Measurements from ENCODE around the gene PIK3R5.
"Not testable (repeated sequence)": the region's sequence is repeated elsewhere in the genome, so short reads cannot be mapped to it uniquely, and the experiment has no call there.

The PIK3R5 gene, protein sequence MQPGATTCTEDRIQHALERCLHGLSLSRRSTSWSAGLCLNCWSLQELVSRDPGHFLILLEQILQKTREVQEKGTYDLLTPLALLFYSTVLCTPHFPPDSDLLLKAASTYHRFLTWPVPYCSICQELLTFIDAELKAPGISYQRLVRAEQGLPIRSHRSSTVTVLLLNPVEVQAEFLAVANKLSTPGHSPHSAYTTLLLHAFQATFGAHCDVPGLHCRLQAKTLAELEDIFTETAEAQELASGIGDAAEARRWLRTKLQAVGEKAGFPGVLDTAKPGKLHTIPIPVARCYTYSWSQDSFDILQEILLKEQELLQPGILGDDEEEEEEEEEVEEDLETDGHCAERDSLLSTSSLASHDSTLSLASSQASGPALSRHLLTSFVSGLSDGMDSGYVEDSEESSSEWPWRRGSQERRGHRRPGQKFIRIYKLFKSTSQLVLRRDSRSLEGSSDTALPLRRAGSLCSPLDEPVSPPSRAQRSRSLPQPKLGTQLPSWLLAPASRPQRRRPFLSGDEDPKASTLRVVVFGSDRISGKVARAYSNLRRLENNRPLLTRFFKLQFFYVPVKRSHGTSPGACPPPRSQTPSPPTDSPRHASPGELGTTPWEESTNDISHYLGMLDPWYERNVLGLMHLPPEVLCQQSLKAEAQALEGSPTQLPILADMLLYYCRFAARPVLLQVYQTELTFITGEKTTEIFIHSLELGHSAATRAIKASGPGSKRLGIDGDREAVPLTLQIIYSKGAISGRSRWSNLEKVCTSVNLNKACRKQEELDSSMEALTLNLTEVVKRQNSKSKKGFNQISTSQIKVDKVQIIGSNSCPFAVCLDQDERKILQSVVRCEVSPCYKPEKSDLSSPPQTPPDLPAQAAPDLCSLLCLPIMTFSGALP

DNA sequence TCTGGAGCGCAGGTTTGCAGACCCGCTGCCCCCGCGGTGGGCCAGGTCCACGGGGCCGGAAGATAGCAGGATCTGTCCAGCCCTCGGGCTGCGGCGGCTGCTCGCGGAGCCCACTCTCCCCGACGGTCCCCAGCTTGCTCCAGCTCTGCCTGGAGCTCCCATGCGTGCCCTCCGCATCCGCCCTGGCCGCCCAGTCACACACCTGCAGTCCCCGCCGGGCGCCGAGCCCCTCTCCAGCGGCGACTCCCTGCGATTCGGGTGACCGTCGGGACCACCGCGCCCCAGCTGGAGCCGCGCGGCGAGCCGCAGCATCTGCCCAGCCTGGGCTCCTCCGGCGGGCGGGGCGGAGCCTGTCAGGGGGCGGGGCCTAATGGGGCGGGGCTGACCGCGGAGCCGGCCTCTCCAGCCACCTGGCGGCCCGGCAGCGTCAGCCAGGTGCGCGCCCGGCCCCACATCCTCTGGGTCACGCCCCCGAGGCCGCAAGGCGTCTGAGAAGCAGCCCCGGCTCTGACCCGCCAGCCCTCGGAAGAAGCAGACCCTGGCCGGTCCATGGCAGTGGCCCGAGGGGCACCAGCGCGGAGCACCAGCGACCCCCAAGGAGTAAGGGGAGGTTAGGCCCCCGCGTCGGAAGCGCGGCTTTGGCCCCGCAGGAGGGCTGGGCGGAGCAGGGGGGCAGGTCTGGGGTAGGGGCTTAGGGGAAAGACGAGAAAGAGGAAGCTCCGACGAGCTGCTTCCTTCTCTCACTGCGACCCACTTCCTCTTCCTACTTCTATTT, at the start of gene PIK3R5:
Gene PIK3R5 (minus strand): TSS at position 314 of the 775 bp plus-strand sequence. CDS start 54,213 bp downstream, outside the sequence.
- no peak for DNase-seq

DNA sequence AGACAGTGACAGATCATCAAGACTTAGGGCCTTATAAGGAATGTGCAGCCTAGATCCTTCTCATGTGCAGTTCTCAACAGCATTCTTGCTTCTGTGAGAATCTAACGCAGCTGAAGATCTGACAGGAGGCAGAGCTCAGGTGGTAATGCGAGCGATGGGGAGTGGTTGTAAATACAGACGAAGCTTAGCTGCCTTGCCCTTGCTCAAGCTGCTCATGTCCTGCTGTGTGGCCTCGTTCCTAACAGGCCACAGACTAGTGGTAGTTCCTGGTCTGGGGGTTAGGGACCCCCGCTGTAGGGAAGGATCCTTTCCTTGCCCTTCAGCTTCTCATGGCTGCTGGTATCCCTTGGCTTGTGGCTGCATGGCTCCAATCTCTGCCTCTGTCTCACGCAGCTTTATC, 45.5 kb upstream of the PIK3R5 start:
- no peak for DNase-seq

- DNase-seq = no peak
Observed at GRCh38 chr17:9009737-9010136, 44.2 kb upstream of the PIK3R5 start.

- no peak for DNase-seq
Observed at GRCh38 chr17:9009096-9009495, 43.6 kb upstream of the PIK3R5 start.

DNA sequence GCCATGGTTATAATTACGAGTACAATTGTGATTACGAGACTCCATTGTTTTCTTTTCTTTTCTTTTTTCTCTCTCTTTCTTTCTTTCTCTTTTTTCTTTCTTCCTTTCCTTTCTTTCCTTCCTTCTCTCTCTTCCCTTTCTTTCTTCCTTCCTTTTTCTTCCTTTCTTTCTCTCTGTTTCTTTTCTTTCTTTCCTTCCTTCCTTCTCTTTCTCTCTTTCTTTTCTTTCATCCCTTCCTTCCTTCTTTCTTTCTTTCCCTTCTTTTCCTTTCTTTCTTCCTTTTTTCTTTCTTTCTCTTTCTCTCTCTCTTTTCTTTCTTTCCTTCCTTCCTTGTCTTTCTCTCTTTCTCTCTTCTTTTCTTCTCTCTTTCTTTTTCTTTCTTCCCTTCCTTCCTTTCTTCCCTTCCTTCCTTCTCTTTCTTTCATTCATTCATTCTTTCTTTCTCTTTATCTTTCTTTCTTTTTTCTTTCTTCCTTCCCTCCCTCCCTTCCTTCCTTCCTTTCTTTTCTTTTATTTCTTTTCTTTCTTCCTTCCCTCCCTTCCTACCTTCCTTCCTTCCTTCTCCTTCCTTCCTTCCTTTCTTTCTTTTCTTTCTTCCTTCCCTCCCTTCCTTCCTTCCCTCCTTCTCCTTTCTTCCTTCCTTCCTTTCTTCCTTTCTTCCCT, 41.7 kb upstream of the PIK3R5 start:
- no peak for DNase-seq

GRCh38 chr17:9006175-9006767, 40.8 kb upstream of the PIK3R5 start:
- DNase-seq = no peak

- DNase-seq = no peak
Observed at GRCh38 chr17:9004961-9005285, 39.4 kb upstream of the PIK3R5 start.

GRCh38 chr17:9004132-9004960, 38.8 kb upstream of the PIK3R5 start:
- DNase-seq = no peak

GRCh38 chr17:9003355-9004131, 38.0 kb upstream of the PIK3R5 start:
- DNase-seq = no peak

GRCh38 chr17:9002606-9003354, 37.3 kb upstream of the PIK3R5 start:
- no peak for DNase-seq

- DNase-seq = no peak
Observed at GRCh38 chr17:9002227-9002605, 36.7 kb upstream of the PIK3R5 start.

- DNase-seq = no peak
Observed at GRCh38 chr17:9001559-9001958, 36.1 kb upstream of the PIK3R5 start.

DNA sequence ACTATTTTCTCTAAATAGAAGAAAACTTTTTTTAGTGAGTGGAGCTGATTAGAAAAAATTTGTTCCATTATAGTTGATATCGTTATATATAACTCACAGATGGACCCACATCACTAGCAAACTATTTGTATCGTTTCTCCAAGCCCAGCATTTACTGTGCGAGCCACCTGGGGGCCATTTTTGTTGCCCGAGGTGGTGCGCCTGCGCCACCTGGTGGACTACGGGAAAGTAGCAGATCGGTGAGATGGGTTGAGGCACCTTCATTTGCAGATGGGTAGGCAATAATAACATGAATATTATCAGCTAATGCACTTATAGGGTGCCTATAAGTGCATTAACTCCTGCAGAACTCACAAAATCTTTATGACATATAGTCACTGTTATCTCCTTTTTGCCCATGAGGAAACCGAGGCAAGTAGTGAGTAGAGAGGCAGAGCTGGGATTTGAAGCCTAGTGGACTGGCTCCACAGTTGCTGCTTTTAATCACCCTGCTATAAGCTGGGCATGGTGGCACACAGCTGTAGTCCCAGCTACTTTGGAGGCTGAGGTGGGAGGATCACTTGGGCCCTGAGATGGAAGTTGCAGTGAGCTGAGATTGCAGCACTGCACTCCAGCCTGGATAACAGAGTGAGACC, 32.6 kb upstream of the PIK3R5 start:
- DNase-seq = no peak

DNA sequence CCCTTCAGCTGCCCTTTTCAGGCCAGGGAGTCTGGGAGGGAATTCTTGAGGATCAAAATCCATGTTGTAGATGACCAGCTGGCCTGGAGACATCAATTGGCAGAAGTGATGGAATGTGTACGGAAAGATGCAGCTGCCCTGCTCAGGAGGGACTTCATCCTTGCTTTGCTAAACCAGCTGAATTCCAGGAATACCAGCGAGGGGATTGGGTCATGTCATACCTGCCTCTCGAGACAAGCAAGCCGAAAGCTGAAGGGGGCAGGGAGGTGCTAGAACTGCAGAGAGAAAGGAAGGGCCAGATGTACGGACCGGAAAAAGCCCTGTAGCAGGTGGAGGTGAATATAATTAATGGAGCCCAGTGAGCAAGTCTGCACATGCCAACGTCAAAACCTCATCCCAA, 30.2 kb upstream of the PIK3R5 start:
- no peak for DNase-seq

- DNase-seq = no peak
Observed at GRCh38 chr17:8994319-8994718, 28.8 kb upstream of the PIK3R5 start.

DNA sequence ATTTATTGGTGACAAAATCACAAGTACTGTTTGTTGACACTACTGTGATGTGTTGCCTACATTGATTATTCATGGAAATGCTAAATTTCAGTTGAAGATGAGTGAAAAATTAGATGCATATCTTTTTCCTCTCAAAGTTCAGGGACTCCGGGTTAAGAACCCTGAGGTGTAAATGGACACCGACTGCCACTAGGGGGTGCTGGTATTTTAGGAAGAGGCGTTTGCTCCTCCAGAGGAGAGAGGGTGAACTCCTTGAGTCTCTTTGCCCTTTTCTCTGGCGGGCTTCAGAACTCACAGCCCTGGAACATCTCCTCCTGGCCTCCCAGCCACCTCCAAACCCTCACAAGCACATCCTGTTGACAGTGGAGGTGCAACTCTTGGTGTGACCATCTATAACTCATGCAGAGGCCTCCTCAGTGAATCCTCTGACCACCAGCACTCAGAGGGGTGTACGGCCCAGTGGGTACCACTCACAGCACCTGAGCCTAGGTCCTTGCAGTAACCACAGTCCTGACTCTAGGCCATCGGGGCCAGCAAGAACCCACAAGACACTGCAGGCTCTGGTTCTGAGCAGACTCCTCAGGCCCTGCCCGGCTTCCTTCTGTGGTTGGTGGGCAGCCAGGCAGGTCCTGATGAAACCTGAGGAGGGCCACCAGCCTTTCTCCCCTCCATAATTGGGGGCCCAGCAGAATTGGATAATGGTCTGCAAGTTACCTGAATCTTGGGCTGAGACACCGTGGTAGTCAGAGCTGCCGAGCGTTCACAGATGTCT, 26.2 kb upstream of the PIK3R5 start:
- DNase-seq = peak; percentile 3

DNA sequence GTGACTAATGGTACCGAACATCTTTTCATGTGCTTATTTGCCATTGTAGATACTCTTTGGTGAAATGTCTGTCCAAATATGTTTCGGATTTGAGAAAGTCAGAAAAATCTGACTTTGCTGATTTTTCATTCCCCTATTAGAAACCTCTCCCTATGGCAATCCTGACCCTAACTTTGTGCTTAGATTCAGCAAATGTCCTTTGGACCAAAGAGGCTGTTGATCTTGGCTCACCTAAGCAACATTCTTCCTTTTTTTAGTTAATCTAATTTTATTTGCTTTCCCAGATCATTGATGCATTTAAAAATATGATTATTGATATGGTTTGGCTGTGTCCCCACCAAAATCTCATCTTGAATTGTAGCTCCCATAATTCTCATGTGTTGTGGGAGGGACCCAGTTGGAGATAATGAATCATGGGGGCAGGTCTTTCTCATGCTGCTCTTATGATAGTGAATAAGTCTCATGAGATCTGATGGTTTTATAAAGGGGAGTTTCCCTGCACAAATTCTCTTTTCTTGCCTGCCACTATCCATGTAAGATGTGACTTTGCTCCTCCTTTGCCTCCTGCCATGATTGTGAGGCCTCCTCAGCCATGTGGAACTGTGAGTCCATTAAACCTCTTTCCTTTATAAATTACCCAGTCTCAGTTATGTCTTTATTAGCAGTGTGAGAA, 22.9 kb upstream of the PIK3R5 start:
- not testable (repeated sequence) for DNase-seq

GRCh38 chr17:8986295-8986694, 20.8 kb upstream of the PIK3R5 start:
- DNase-seq = no peak

Measured in NCI-H2029 treated with DMSO at 0.1 percent for 48 hours (cell line).